ENCODE results near the gene HOTAIR. TPM values are rescaled to one million over a fixed set of nuclear protein-coding genes. Genes with fewer than 3 reads are reported as not detected.

The HOTAIR gene
- total and polyA plus RNA-seq, 4 donors, result not detected

- H3K9ac ChIP-seq (ENCODE audit: low read depth in 1 of 2, low read length in 2 of 2), result no peak overlapping the region
- H3K27me3 ChIP-seq (ENCODE audit: control insufficient read depth in 4 of 4, insufficient read depth in 4 of 4, low read length in 3 of 4), result peaks cover 16 to 39% (median 27%) of the 10 kb centered on the region in 4 donors
- no peak for DNase-seq (ENCODE audit: low spot score)
- H3K4me3 ChIP-seq (ENCODE audit: low read depth in 1 of 3, low read length in 3 of 3), result no peak overlapping the region
- no peak for TF ChIP-seq HNF4G (IDR thresholded peaks at IDR 0.05)
- no peak for TF ChIP-seq RXRA (IDR thresholded peaks at IDR 0.05)
- no peak for TF ChIP-seq HNF4A (conservative IDR thresholded peaks at IDR 0.05)
- TF ChIP-seq TAF1 (conservative IDR thresholded peaks at IDR 0.05), result no peak
- TF ChIP-seq, protein P1, sequence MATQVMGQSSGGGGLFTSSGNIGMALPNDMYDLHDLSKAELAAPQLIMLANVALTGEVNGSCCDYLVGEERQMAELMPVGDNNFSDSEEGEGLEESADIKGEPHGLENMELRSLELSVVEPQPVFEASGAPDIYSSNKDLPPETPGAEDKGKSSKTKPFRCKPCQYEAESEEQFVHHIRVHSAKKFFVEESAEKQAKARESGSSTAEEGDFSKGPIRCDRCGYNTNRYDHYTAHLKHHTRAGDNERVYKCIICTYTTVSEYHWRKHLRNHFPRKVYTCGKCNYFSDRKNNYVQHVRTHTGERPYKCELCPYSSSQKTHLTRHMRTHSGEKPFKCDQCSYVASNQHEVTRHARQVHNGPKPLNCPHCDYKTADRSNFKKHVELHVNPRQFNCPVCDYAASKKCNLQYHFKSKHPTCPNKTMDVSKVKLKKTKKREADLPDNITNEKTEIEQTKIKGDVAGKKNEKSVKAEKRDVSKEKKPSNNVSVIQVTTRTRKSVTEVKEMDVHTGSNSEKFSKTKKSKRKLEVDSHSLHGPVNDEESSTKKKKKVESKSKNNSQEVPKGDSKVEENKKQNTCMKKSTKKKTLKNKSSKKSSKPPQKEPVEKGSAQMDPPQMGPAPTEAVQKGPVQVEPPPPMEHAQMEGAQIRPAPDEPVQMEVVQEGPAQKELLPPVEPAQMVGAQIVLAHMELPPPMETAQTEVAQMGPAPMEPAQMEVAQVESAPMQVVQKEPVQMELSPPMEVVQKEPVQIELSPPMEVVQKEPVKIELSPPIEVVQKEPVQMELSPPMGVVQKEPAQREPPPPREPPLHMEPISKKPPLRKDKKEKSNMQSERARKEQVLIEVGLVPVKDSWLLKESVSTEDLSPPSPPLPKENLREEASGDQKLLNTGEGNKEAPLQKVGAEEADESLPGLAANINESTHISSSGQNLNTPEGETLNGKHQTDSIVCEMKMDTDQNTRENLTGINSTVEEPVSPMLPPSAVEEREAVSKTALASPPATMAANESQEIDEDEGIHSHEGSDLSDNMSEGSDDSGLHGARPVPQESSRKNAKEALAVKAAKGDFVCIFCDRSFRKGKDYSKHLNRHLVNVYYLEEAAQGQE (IDR thresholded peaks at IDR 0.05), result no peak
- TF ChIP-seq YY1 (IDR thresholded peaks at IDR 0.05), result no peak
- no peak for TF ChIP-seq CTCF (IDR thresholded peaks at IDR 0.05; ENCODE audit: low read depth, low read length, missing input control)
- TF ChIP-seq SP1 (IDR thresholded peaks at IDR 0.05), result no peak
- TF ChIP-seq GABPA (IDR thresholded peaks at IDR 0.05 in 1 of 2, conservative IDR thresholded peaks at IDR 0.05 in 1 of 2), result no peak
- TF ChIP-seq MAX (IDR thresholded peaks at IDR 0.05), result no peak
- no peak for TF ChIP-seq ATF3 (IDR thresholded peaks at IDR 0.05)
- TF ChIP-seq EGR1 (IDR thresholded peaks at IDR 0.05; ENCODE audit: low read depth in 2 of 2), result no peak
- no peak for TF ChIP-seq RAD21 (IDR thresholded peaks at IDR 0.05)
- no peak for TF ChIP-seq JUND (IDR thresholded peaks at IDR 0.05)
- WGBS, result 22% methylated on average over 15 of the region's 15 CpGs
- H3K27ac ChIP-seq (ENCODE audit: low read depth in 1 of 2, low read length in 2 of 2), result no peak overlapping the region
- peaks cover 1 to 9% (median 5%) of the 10 kb centered on the region in 4 donors for H3K4me1 ChIP-seq (ENCODE audit: control insufficient read depth in 4 of 4, insufficient read depth in 4 of 4, low read length in 3 of 4)
- H3K36me3 ChIP-seq (ENCODE audit: control insufficient read depth in 4 of 4, insufficient read depth in 3 of 4, low read depth in 1 of 4, low read length in 3 of 4), result no peaks in the 10 kb centered on the region
- peaks cover 0 to 7% (median 2%) of the 10 kb centered on the region in 4 donors for H3K9me3 ChIP-seq (ENCODE audit: control insufficient read depth in 4 of 4, low read length in 3 of 4)
These were observed 6.2 kb upstream of the HOTAIR start for GRCh38 chr12:53980802-53981496.

DNA sequence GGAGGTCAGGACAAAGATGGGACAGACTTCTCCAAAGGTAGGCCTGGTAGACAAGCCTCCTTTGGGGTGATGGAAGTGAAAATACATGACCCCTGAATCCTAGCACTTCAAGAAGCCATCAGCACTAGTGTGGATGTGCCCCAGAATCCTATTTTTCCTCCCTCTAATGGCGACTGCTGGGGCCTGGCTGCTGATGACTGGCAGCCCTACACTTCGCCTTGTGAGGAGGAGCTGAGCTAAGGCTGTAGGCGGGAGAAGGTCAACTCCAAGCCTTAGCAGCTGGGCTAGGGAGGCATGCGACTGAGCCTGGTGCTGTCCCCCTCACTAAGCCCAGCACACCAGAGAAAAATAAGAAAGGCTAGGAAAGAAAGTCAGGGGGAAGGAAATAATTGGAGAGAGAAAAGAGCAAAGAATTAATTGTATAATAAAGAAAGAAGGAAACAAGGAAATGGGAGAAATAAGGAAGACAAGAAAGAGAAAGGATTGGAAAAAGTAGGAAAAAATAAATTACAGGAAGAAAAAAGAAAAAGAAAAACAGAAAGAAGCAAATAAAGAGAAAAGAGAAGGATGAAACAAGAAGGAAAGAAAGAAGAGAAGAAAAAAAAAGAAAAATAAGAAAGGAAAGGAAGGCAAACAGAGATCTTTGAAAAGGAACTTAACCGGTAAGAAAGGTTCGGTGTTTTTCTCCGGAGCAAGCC lies 5.5 kb upstream of the HOTAIR start:
- WGBS, result 17% methylated on average over 7 of the region's 7 CpGs
- Histone ChIP-seq H3K4me1 (ENCODE audit: control insufficient read depth in 4 of 4, insufficient read depth in 4 of 4, low read length in 3 of 4) (peaks cover 0 to 6% (median 2%) of the 10 kb centered on the region in 4 donors), H3K36me3 (ENCODE audit: control insufficient read depth in 4 of 4, insufficient read depth in 3 of 4, low read depth in 1 of 4, low read length in 3 of 4) (no peaks in the 10 kb centered on the region), H3K27ac (ENCODE audit: low read depth in 1 of 2, low read length in 2 of 2) (no peak overlapping the region), H3K4me3 (ENCODE audit: low read depth in 1 of 3, low read length in 3 of 3) (no peak overlapping the region), H3K9ac (ENCODE audit: low read depth in 1 of 2, low read length in 2 of 2) (no peak overlapping the region), H3K9me3 (ENCODE audit: control insufficient read depth in 4 of 4, low read length in 3 of 4) (peaks cover 0 to 4% (median 2%) of the 10 kb centered on the region in 4 donors), H3K27me3 (ENCODE audit: control insufficient read depth in 4 of 4, insufficient read depth in 4 of 4, low read length in 3 of 4) (peaks cover 14 to 38% (median 26%) of the 10 kb centered on the region in 4 donors)
- DNase-seq (ENCODE audit: low spot score), result no peak
- TF ChIP-seq MAX (IDR thresholded peaks at IDR 0.05), result no peak
- TF ChIP-seq, protein P1 (IDR thresholded peaks at IDR 0.05), result no peak
- no peak for TF ChIP-seq JUND (IDR thresholded peaks at IDR 0.05)
- TF ChIP-seq HNF4A (conservative IDR thresholded peaks at IDR 0.05), result no peak
- TF ChIP-seq SP1 (IDR thresholded peaks at IDR 0.05), result no peak
- TF ChIP-seq ATF3 (IDR thresholded peaks at IDR 0.05), result no peak
- TF ChIP-seq HNF4G (IDR thresholded peaks at IDR 0.05), result no peak
- no peak for TF ChIP-seq RXRA (IDR thresholded peaks at IDR 0.05)
- no peak for TF ChIP-seq TAF1 (conservative IDR thresholded peaks at IDR 0.05)
- no peak for TF ChIP-seq NR2F2 (IDR thresholded peaks at IDR 0.05)
- no peak for TF ChIP-seq GABPA (IDR thresholded peaks at IDR 0.05 in 1 of 2, conservative IDR thresholded peaks at IDR 0.05 in 1 of 2)
- no peak for TF ChIP-seq FOXA1 (IDR thresholded peaks at IDR 0.05)
- no peak for TF ChIP-seq YY1 (IDR thresholded peaks at IDR 0.05)
